K562 (cell line): ENCODE measurements around the gene PRND. TPM values are rescaled to one million over a fixed set of nuclear protein-coding genes. Genes with fewer than 3 reads are reported as not detected.

Source experiments
- CXXC5 ChIP-seq: fragments of 250-450 bp; sonication (Bioruptor Pico); IDR thresholded peaks from 2 replicates; pipeline ENCODE4 v1.8.0; 2022; ENCODE audit warnings: inconsistent platforms, mild to moderate bottlenecking, moderate library complexity
- FOXJ3 ChIP-seq: sonication (generic); formaldehyde crosslinking; IDR thresholded peaks from 2 replicates; pipeline ENCODE4 v1.4.0; 2020; ENCODE audit warnings: mild to moderate bottlenecking, missing genetic modification reagents
- HIVEP1 ChIP-seq: fragments of 250-450 bp; sonication (Bioruptor Pico); IDR thresholded peaks from 2 replicates; pipeline ENCODE4 v1.4.0; 2020; ENCODE audit warnings: mild to moderate bottlenecking
- RBM17 ChIP-seq: fragments of 200-400 bp; formaldehyde crosslinking; IDR thresholded peaks from 2 replicates; pipeline ENCODE4 v1.6.1; 2017; ENCODE audit warnings: low read depth, mild to moderate bottlenecking, low read length, borderline replicate concordance
- RCOR1 ChIP-seq, 2 experiments: IDR thresholded peaks; 2 replicates each; pipeline ENCODE4 v1.6.1; 2012; ENCODE audit warnings: low read depth in 2 of 2, low read length in 2 of 2, borderline replicate concordance in 1 of 2, improper control_type of control experiment in 1 of 2
- TAF9B ChIP-seq: fragments of 450-650 bp; IDR thresholded peaks from 2 replicates; pipeline ENCODE4 v1.6.1; 2018; ENCODE audit warnings: mild to moderate bottlenecking; ENCODE audit not compliant: partially characterized antibody
- TSC22D4 ChIP-seq: fragments of 450-650 bp; IDR thresholded peaks from 2 replicates; pipeline ENCODE4 v1.6.1; 2016; ENCODE audit warnings: missing genetic modification characterization, missing biosample characterization, control low read depth
- ZNF280A ChIP-seq: fragments of 450-650 bp; IDR thresholded peaks from 2 replicates; pipeline ENCODE4 v1.6.1; 2018; ENCODE audit warnings: mild to moderate bottlenecking, low read depth; ENCODE audit not compliant: partially characterized antibody
- ZNF318 ChIP-seq, 2 experiments: fragments of 450-650 bp; IDR thresholded peaks; 2 replicates each; pipeline ENCODE4 v1.6.1; 2016; ENCODE audit warnings: mild to moderate bottlenecking in 2 of 2, borderline replicate concordance in 1 of 2, low read depth in 1 of 2, moderate library complexity in 1 of 2
- ZSCAN32 ChIP-seq: fragments of 450-650 bp; formaldehyde crosslinking; IDR thresholded peaks from 2 replicates; pipeline ENCODE4 v1.4.0; 2020; ENCODE audit warnings: mild to moderate bottlenecking, moderate library complexity
- polyA plus RNA-seq, 8 experiments: library from polyadenylated mRNA; depleted of rRNA in 4 of 8; stranded (reverse) in 5 of 8; unstranded in 3 of 8; fragments of >200 nt; fragmentation: Nextera tagmentation in 2 of 8; fragmentation: Illumina TruSeq in 1 of 8; extraction: Ambion mirVana in 2 of 8; extraction: Trizol in 1 of 8; gene quantifications; 2 replicates each; pipeline versions ENCODE4 v1.2.1 to v1.2.3, GENCODE V29; 2011 to 2014; ENCODE audit warnings: inconsistent platforms in 1 of 8, missing spikeins in 1 of 8
- total RNA-seq, 7 experiments: library from RNA; depleted of rRNA in 6 of 7; stranded (reverse); fragments of >200 nt in 6 of 7; fragmentation: Illumina TruSeq in 2 of 7; extraction: Trizol in 2 of 7; gene quantifications; 2 replicates each; pipeline versions ENCODE4 v1.2.1 to v1.2.3, GENCODE V29; 2011 to 2021; ENCODE audit warnings: low replicate concordance in 1 of 7
- TF ChIP-seq, protein P1 (sequence below): IDR thresholded peaks from 2 replicates; pipeline ENCODE4 v1.6.1; 2012; ENCODE audit warnings: low read depth, low read length, improper control_type of control experiment, borderline replicate concordance
- TF ChIP-seq, protein P2 (sequence below), 2 experiments: IDR thresholded peaks in 1 of 2; conservative IDR thresholded peaks in 1 of 2; 2 replicates each; pipeline ENCODE4 v1.6.1; 2016; ENCODE audit warnings: low read depth in 2 of 2, mild to moderate bottlenecking in 1 of 2, missing compliant biosample characterization in 1 of 2, missing genetic modification characterization in 1 of 2, moderate library complexity in 1 of 2

Gene PRND
- total and polyA plus RNA-seq, 9 of the 15 experiments (the other 6 are each of a cell fraction or from before 2014, with no cell fraction given), result not detected

DNA sequence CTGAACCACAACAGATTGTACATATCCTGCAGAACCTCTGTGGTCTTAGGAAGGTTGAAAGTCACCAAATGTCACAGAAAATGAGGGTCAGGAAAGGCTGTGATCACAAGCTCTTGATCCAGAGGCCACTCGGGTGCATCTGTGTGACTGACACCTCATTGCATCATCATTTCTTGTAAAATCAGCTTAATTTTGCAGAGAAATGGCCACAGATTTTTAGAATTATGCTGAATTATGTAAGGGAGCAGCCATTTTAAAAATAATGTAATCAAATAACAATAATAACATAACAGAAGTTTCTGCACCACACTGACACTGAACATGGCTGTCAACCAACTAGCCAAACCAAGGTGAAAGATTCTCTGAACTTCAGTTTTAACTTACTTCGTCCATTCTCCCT is 32.5 kb upstream of the PRND start (continued):
- peak; percentile 81 for TF ChIP-seq ZSCAN32 (CRISPR knock-in tag)
- TF ChIP-seq, protein P1, sequence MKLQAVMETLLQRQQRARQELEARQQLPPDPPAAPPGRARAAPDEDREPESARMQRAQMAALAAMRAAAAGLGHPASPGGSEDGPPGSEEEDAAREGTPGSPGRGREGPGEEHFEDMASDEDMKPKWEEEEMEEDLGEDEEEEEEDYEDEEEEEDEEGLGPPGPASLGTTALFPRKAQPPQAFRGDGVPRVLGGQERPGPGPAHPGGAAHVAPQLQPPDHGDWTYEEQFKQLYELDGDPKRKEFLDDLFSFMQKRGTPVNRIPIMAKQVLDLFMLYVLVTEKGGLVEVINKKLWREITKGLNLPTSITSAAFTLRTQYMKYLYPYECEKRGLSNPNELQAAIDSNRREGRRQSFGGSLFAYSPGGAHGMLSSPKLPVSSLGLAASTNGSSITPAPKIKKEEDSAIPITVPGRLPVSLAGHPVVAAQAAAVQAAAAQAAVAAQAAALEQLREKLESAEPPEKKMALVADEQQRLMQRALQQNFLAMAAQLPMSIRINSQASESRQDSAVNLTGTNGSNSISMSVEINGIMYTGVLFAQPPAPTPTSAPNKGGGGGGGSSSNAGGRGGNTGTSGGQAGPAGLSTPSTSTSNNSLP, result no peak
- TF ChIP-seq HIVEP1, result no peak
- TF ChIP-seq ZNF280A, result no peak
- no peak for TF ChIP-seq RBM17
- no peak for TF ChIP-seq ZNF318 (IDR thresholded peaks at IDR 0.05; ENCODE audit: borderline replicate concordance in 1 of 2, low read depth in 1 of 2)
- TF ChIP-seq TAF9B, result no peak
- TF ChIP-seq, protein P2, sequence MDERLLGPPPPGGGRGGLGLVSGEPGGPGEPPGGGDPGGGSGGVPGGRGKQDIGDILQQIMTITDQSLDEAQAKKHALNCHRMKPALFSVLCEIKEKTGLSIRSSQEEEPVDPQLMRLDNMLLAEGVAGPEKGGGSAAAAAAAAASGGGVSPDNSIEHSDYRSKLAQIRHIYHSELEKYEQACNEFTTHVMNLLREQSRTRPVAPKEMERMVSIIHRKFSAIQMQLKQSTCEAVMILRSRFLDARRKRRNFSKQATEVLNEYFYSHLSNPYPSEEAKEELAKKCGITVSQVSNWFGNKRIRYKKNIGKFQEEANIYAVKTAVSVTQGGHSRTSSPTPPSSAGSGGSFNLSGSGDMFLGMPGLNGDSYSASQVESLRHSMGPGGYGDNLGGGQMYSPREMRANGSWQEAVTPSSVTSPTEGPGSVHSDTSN (CRISPR knock-in tag; IDR thresholded peaks at IDR 0.05; ENCODE audit: low read depth), result no peak
- TF ChIP-seq, protein P2 (tag; conservative IDR thresholded peaks at IDR 0.05; ENCODE audit: low read depth), result 0 out of 2 replicates have a peak, but pooled peaks have one; percentile 16
- 0 out of 2 replicates have a peak, but pooled peaks have one; percentile 19 for TF ChIP-seq CXXC5 (CRISPR knock-in tag)
- no peak for TF ChIP-seq TSC22D4 (tag)
- peak in 1 of 2 experiments; percentile 31; a peak in 1 of 4 replicates for TF ChIP-seq RCOR1 (IDR thresholded peaks at IDR 0.05; ENCODE audit: borderline replicate concordance in 1 of 2, low read depth in 2 of 2, low read length in 2 of 2)
- no peak for TF ChIP-seq FOXJ3 (CRISPR knock-in tag)
